Neutrophil (primary cell): Measurements from ENCODE around the gene B3GNT7.

ENCODE experiments used
- H3K27ac ChIP-seq: fragments of 200-600 bp; sonication (generic); 2 replicates; pipeline ENCODE4 v1.5.1; 2016; ENCODE audit warnings: mild to moderate bottlenecking, moderate library complexity
- H3K27me3 ChIP-seq: fragments of 200-600 bp; sonication (generic); 2 replicates; pipeline ENCODE4 v1.6.0; 2016; ENCODE audit warnings: mild to moderate bottlenecking
- H3K36me3 ChIP-seq: fragments of 200-600 bp; sonication (generic); 2 replicates; pipeline ENCODE4 v1.5.1; 2017
- H3K4me1 ChIP-seq, 2 experiments: fragments of 200-600 bp in 1 of 2; sonication (generic) in 1 of 2; 1 replicate in 1 of 2; 2 replicates in 1 of 2; pipeline versions ENCODE4 v1.5.1 to v1.6.1; 2013 to 2016; ENCODE audit warnings: low read depth in 1 of 2, low read length in 1 of 2, mild to moderate bottlenecking in 1 of 2, moderate library complexity in 1 of 2; ENCODE audit not compliant: control insufficient read depth in 1 of 2, insufficient read depth in 1 of 2
- H3K4me3 ChIP-seq, 2 experiments: fragments of 200-600 bp in 1 of 2; sonication (generic) in 1 of 2; 1 replicate in 1 of 2; 2 replicates in 1 of 2; pipeline ENCODE4 v1.5.1; 2013 to 2016; ENCODE audit warnings: low read depth in 1 of 2, low read length in 1 of 2, mild to moderate bottlenecking in 1 of 2, moderate library complexity in 1 of 2
- H3K9me3 ChIP-seq: fragments of 200-600 bp; sonication (generic); 2 replicates; pipeline ENCODE4 v1.5.1; 2016
- CTCF ChIP-seq: fragments of 200-600 bp; sonication (generic); IDR thresholded peaks from 2 replicates; pipeline ENCODE4 v1.5.1; 2016; ENCODE audit warnings: antibody characterized with exemption

Gene B3GNT7

DNA sequence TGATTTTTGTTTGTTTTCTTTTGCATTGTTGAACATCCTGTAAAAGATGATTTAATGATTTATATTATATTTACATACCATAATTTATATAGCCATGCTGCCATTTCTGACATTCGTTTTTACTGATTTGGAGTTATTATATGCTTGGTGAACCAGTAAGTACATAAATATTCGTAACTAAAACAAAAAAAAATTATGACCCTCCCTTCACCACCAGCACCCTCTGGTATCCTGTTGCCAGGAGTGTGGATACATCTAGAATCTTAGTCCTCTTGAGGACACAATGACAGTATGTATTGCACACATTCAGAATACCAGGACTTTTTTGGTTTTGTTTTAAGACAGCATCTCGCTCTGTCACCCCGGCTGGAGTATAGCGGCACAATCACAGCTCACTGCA lies 43.9 kb upstream of the B3GNT7 start:
- H3K27ac ChIP-seq = no peak overlapping the region
- H3K27me3 ChIP-seq = no peaks in the 10 kb centered on the region
- no peak overlapping the region for H3K4me3 ChIP-seq
- H3K4me1 ChIP-seq = peaks cover 22 to 24% of the 10 kb centered on the region in 2 experiments
- H3K9me3 ChIP-seq = no peaks in the 10 kb centered on the region
- no peaks in the 10 kb centered on the region for H3K36me3 ChIP-seq
- no peak for TF ChIP-seq CTCF

DNA sequence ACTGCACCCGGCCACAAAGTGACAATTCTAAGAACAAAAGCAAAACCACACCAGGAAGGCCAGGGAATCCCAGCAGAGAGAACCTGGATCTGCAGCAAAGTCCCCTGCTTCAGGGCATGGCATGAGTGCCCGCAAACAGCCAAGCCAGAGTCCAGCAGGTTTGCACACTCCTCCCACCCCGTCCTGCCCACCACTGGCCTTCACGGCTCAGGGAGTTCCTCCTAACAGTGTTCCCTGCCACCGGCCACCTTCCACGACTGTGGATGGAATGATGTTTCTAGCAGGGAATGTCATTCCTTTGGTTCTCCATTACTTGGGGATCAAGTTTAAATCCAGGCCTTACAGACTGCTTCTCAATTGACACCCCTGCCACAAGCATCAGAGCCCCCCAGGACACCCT lies 42.0 kb upstream of the B3GNT7 start:
- Histone ChIP-seq H3K27me3 (no peaks in the 10 kb centered on the region), H3K36me3 (no peaks in the 10 kb centered on the region), H3K27ac (no peak overlapping the region), H3K4me1 (peaks cover 7 to 9% of the 10 kb centered on the region in 2 experiments), H3K4me3 (no peak overlapping the region), H3K9me3 (no peaks in the 10 kb centered on the region)
- TF ChIP-seq CTCF = no peak

DNA sequence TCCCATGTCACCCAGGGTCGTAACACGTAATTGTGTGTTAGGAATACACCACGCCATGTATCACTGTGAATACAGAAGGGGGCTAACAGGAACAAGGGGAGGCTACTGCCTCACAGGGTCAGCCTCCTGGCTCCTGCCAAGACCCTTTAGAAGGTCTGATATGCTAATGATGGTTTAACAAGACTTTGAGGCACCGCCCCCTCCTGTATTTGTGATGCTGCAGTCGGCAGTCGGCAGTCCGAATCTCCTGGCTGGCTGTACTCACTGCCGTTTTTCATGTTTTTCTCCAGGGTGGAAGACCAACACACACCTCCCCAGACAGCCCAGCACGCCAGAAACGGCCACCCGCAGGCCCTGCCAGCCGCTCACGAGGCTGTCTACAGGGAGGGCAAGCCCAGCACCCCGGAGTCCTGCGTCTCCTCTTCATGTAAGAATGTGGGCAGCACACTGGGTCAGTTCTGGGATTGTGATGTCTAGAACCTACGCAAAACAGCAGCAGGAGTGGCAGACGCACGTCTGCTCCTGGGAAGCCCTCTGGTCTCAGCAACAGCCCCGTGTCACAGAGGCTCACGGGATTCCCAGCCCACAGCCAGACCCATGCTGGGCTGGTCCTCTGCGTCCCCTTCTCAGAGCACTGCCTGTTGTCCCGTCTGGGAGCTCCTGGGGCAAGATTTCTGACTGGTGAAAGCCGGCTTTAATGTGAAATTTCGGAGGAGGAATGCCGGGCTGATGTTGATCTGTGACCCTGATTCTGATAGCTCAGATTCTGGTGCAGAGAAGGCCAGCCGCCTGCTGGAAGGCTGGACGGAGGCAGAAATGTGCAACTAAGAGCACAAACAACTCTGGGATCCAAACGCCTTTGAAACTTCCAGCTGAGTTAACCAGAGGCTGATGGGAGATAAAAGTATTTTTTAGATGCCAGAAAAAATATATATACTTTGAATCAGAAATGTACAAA lies 39.7 kb upstream of the B3GNT7 start:
- Histone ChIP-seq H3K27me3 (no peaks in the 10 kb centered on the region), H3K36me3 (no peaks in the 10 kb centered on the region), H3K4me1 (no peaks in the 10 kb centered on the region), H3K4me3 (no peak overlapping the region), H3K9me3 (no peaks in the 10 kb centered on the region), H3K27ac (no peak overlapping the region)
- TF ChIP-seq CTCF = no peak

GRCh38 chr2:231356466-231356844 lies 39.1 kb upstream of the B3GNT7 start:
- H3K36me3 ChIP-seq = no peaks in the 10 kb centered on the region
- no peaks in the 10 kb centered on the region for H3K9me3 ChIP-seq
- no peak overlapping the region for H3K27ac ChIP-seq
- H3K27me3 ChIP-seq = no peaks in the 10 kb centered on the region
- peaks cover 2 to 4% of the 10 kb centered on the region in 2 experiments for H3K4me1 ChIP-seq
- TF ChIP-seq CTCF = no peak
- H3K4me3 ChIP-seq = no peak overlapping the region

GRCh38 chr2:231357048-231357447 lies 38.5 kb upstream of the B3GNT7 start:
- no peak overlapping the region for H3K27ac ChIP-seq
- H3K4me1 ChIP-seq = peaks cover 8 to 10% of the 10 kb centered on the region in 2 experiments
- H3K27me3 ChIP-seq = no peaks in the 10 kb centered on the region
- H3K4me3 ChIP-seq = no peak overlapping the region
- H3K36me3 ChIP-seq = no peaks in the 10 kb centered on the region
- H3K9me3 ChIP-seq = no peaks in the 10 kb centered on the region
- no peak for TF ChIP-seq CTCF
